ENCODE measurements around the gene LRRK1.

- TF ChIP-seq TAF1 (IDR thresholded peaks at IDR 0.05; ENCODE audit: low read depth) (no peak), RAD21 (IDR thresholded peaks at IDR 0.05; ENCODE audit: low read depth) (no peak), EP300 (IDR thresholded peaks at IDR 0.05; ENCODE audit: borderline replicate concordance) (no peak), EGR1 (IDR thresholded peaks at IDR 0.05) (no peak), CREB1 (IDR thresholded peaks at IDR 0.05; ENCODE audit: low read depth) (no peak), YY1 (IDR thresholded peaks at IDR 0.05; ENCODE audit: low read depth) (no peak), REST (IDR thresholded peaks at IDR 0.05; ENCODE audit: low read depth) (no peak), MAX (IDR thresholded peaks at IDR 0.05) (no peak), TCF12 (IDR thresholded peaks at IDR 0.05; ENCODE audit: low read depth) (no peak), USF1 (IDR thresholded peaks at IDR 0.05) (no peak), CEBPB (IDR thresholded peaks at IDR 0.05) (no peak)
Observed at GRCh38 chr15:101010781-101011180, 91.6 kb downstream of the LRRK1 start.
